ENCODE data around the gene MRPL46.
"Not testable (repeated sequence)": the region's sequence is repeated elsewhere in the genome, so short reads cannot be mapped to it uniquely, and the experiment has no call there.

Gene MRPL46

GRCh38 chr15:88438181-88438580, 29.0 kb downstream of the MRPL46 start:
- DNase-seq, result no peak

- DNase-seq, result not testable (repeated sequence)
Measured at GRCh38 chr15:88434106-88434505, 33.1 kb downstream of the MRPL46 start.

- DNase-seq, result no peak
Measured at GRCh38 chr15:88433046-88433685, 34.0 kb downstream of the MRPL46 start.

- DNase-seq, result no peak
Measured at GRCh38 chr15:88431441-88431840, 35.7 kb downstream of the MRPL46 start.

GRCh38 chr15:88430051-88430450, 37.1 kb downstream of the MRPL46 start:
- no peak for DNase-seq

GRCh38 chr15:88428805-88429605, 38.2 kb downstream of the MRPL46 start:
- no peak for DNase-seq

- no peak for DNase-seq
Measured at GRCh38 chr15:88428053-88428452, 39.1 kb downstream of the MRPL46 start.

GRCh38 chr15:88426304-88426703, 40.9 kb downstream of the MRPL46 start:
- no peak for DNase-seq

GRCh38 chr15:88423331-88423730, 43.9 kb downstream of the MRPL46 start:
- DNase-seq, result no peak

- peak; percentile 44 for DNase-seq
Measured at GRCh38 chr15:88419830-88420229, 47.4 kb downstream of the MRPL46 start.
